Measurements from ENCODE around the gene GALT. TPM values are rescaled to one million over a fixed set of nuclear protein-coding genes. Genes with fewer than 3 reads are reported as not detected.

GALT gene
- total RNA-seq, 1 experiment from 2014 or later: 25.7 TPM

- Mint-ChIP-seq H3K27me3 (ENCODE audit: unreplicated experiment) (no peaks in the 10 kb centered on the region), H3K4me1 (ENCODE audit: low read depth, unreplicated experiment) (peaks cover 15% of the 10 kb centered on the region), H3K4me3 (ENCODE audit: low read depth, unreplicated experiment) (no peak overlapping the region), H3K9me3 (ENCODE audit: low read depth, unreplicated experiment) (no peaks in the 10 kb centered on the region), H3K27ac (ENCODE audit: unreplicated experiment) (no peak overlapping the region), H3K36me3 (ENCODE audit: insufficient read depth, unreplicated experiment) (peaks cover 19% of the 10 kb centered on the region)
- TF ChIP-seq, protein P1, sequence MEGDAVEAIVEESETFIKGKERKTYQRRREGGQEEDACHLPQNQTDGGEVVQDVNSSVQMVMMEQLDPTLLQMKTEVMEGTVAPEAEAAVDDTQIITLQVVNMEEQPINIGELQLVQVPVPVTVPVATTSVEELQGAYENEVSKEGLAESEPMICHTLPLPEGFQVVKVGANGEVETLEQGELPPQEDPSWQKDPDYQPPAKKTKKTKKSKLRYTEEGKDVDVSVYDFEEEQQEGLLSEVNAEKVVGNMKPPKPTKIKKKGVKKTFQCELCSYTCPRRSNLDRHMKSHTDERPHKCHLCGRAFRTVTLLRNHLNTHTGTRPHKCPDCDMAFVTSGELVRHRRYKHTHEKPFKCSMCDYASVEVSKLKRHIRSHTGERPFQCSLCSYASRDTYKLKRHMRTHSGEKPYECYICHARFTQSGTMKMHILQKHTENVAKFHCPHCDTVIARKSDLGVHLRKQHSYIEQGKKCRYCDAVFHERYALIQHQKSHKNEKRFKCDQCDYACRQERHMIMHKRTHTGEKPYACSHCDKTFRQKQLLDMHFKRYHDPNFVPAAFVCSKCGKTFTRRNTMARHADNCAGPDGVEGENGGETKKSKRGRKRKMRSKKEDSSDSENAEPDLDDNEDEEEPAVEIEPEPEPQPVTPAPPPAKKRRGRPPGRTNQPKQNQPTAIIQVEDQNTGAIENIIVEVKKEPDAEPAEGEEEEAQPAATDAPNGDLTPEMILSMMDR (IDR thresholded peaks at IDR 0.05; ENCODE audit: unreplicated experiment): no peak
- no TSS peak for BruUV-seq (replicated peaks)
- no peak for DNase-seq
- intact Hi-C loops (cut with micrococcal nuclease; ENCODE audit: unreplicated experiment): no loop called here
- CTCF ChIA-PET: no interaction called here
Observed at GRCh38 chr9:34642679-34643078, 3.8 kb upstream of the GALT start.

DNA sequence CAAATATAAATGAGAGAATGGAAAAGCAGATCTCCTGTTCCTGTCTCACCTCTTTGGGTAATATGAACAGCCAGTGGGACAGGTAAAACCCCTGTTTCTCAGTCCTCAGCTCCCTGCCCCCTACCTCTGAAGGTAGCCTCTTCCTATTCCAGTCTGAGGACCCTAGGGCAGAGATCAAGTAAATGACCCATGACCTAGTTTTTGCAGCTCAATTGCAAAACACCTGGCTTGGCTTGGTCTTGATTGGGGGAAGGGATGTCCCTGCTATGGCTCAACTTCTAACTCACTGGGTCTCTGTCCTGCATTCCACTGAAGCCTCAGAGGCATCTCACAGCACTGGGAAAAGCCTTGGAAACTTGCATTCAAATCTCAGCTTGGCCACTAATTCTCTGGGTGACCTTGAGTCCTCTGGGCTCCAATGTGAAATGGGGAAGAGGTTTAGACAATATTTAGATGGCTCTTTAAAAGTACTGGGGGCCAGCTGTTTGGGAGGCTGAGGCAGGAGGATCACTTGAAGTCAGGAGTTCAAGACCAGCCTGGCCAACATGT, 1.6 kb upstream of the GALT start:
- intact Hi-C loops (cut with micrococcal nuclease; ENCODE audit: unreplicated experiment): no loop called here
- Mint-ChIP-seq H3K27ac (ENCODE audit: unreplicated experiment) (no peak overlapping the region), H3K36me3 (ENCODE audit: insufficient read depth, unreplicated experiment) (peaks cover 13% of the 10 kb centered on the region), H3K4me3 (ENCODE audit: low read depth, unreplicated experiment) (no peak overlapping the region), H3K4me1 (ENCODE audit: low read depth, unreplicated experiment) (peaks cover 9% of the 10 kb centered on the region), H3K9me3 (ENCODE audit: low read depth, unreplicated experiment) (no peaks in the 10 kb centered on the region), H3K27me3 (ENCODE audit: unreplicated experiment) (no peaks in the 10 kb centered on the region)
- no peak for DNase-seq
- TF ChIP-seq, protein P1 (IDR thresholded peaks at IDR 0.05; ENCODE audit: unreplicated experiment): no peak
- CTCF ChIA-PET: no interaction called here
- BruUV-seq (replicated peaks): no TSS peak

DNA sequence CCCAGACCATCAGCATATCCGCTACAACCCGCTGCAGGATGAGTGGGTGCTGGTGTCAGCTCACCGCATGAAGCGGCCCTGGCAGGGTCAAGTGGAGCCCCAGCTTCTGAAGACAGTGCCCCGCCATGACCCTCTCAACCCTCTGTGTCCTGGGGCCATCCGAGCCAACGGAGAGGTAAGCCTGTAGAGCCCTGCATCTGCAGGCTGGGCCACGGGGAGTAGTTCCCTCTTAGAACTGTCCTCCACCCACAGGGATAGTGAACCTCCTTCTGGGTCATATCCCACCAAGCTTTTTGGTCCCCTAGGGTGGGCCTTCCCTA, 569 bp downstream of the GALT start:
- intact Hi-C loops (cut with micrococcal nuclease; ENCODE audit: unreplicated experiment): no loop called here
- BruUV-seq (replicated peaks): no TSS peak
- CTCF ChIA-PET: interaction anchor here (0.5 to 1.5 kb wide), 6 partner anchors 10 to 222 kb away, joined by 3 to 6 read pairs (median 3); partner anchors contain the start of gene SIGMAR1

DNA sequence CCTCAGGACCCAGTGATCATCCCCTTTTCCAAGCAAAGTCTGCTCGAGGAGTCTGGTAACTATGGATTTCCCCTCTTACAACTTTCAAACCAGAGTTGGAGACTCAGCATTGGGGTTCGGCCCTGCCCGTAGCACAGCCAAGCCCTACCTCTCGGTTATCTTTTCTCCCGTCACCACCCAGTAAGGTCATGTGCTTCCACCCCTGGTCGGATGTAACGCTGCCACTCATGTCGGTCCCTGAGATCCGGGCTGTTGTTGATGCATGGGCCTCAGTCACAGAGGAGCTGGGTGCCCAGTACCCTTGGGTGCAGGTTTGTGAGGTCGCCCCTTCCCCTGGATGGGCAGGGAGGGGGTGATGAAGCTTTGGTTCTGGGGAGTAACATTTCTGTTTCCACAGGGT, 1.2 kb downstream of the GALT start:
- intact Hi-C loops (cut with micrococcal nuclease; ENCODE audit: unreplicated experiment): no loop called here
- peaks cover 21% of the 10 kb centered on the region for H3K36me3 Mint-ChIP-seq (ENCODE audit: insufficient read depth, unreplicated experiment)
- peak overlapping the region; percentile 61 for H3K27ac Mint-ChIP-seq (ENCODE audit: unreplicated experiment)
- no peaks in the 10 kb centered on the region for H3K27me3 Mint-ChIP-seq (ENCODE audit: unreplicated experiment)
- H3K9me3 Mint-ChIP-seq (ENCODE audit: low read depth, unreplicated experiment): no peaks in the 10 kb centered on the region
- TF ChIP-seq, protein P1 (IDR thresholded peaks at IDR 0.05; ENCODE audit: unreplicated experiment): no peak
- peak overlapping the region; percentile 74 for H3K4me3 Mint-ChIP-seq (ENCODE audit: low read depth, unreplicated experiment)
- BruUV-seq (replicated peaks): TSS peak; percentile 18
- CTCF ChIA-PET: no interaction called here
- H3K4me1 Mint-ChIP-seq (ENCODE audit: low read depth, unreplicated experiment): peaks cover 22% of the 10 kb centered on the region
- DNase-seq: no peak

More for the DNA sequence above, 569 bp downstream of the GALT start:
- Mint-ChIP-seq H3K36me3 (ENCODE audit: insufficient read depth, unreplicated experiment) (peaks cover 17% of the 10 kb centered on the region), H3K27me3 (ENCODE audit: unreplicated experiment) (no peaks in the 10 kb centered on the region), H3K9me3 (ENCODE audit: low read depth, unreplicated experiment) (no peaks in the 10 kb centered on the region), H3K4me3 (ENCODE audit: low read depth, unreplicated experiment) (peak overlapping the region; percentile 74), H3K27ac (ENCODE audit: unreplicated experiment) (peak overlapping the region; percentile 61), H3K4me1 (ENCODE audit: low read depth, unreplicated experiment) (peaks cover 16% of the 10 kb centered on the region)
- TF ChIP-seq, protein P1 (IDR thresholded peaks at IDR 0.05; ENCODE audit: unreplicated experiment): no peak
- DNase-seq: no peak

Data from Calu3 (cell line).